HepG2 (cell line): ENCODE results near the gene MAPK4. TPM values are rescaled to one million over a fixed set of nuclear protein-coding genes. Genes with fewer than 3 reads are reported as not detected.

ENCODE experiments used
- ATAC-seq: fragments of 200-7000 bp; cut with Tn5 transposase; 3 replicates; pipeline ENCODE4 v1.9.1; 2020; ENCODE audit warnings: mild to moderate bottlenecking, moderate library complexity
- BruUV-seq: library from RNA; stranded (reverse); fragments of 400-500 nt; replicated peaks from 2 replicates; lab custom pipeline; 2021; lab: Mats Ljungman, UMichigan
- CTCF ChIA-PET: fragments of 300-600 bp; formaldehyde crosslinking; extraction: SDS; loops from one replicate; lab custom pipeline; 2021; ENCODE audit warnings: low total read pairs, inconsistent platforms, low intra/inter-chr PET ratio; lab: Yijun Ruan, JAX
- POLR2A ChIA-PET: fragments of 350-600 bp; sonication (Branson Sonifier 250); formaldehyde crosslinking; loops from one replicate; lab custom pipeline; 2020; ENCODE audit warnings: antibody characterized with exemption, inconsistent platforms; lab: Yijun Ruan, JAX
- DNase-seq: peaks from one replicate; pipeline ENCODE4 v3.0.0-alpha.2; 2015; ENCODE audit warnings: low spot score
- FAIRE-seq: peaks from 3 replicates; lab custom pipeline; 2011; peaks lifted over from hg19 to GRCh38; lab: Jason Lieb, UNC
- H2AFZ ChIP-seq: one replicate; pipeline ENCODE4 v1.6.1; 2011; ENCODE audit warnings: low read length, inconsistent platforms
- H3K27ac ChIP-seq: fragments of 300-600 bp; 3 replicates; pipeline ENCODE4 v1.8.0; 2011; ENCODE audit warnings: mixed run types, mild to moderate bottlenecking, mixed read lengths, low read length, inconsistent platforms; ENCODE audit not compliant: insufficient read depth; ENCODE audit errors: extremely low read length
- H3K27me3 ChIP-seq, 2 experiments: fragments of 200-600 bp in 1 of 2; 2 replicates in 1 of 2; 3 replicates in 1 of 2; pipeline versions ENCODE4 v1.6.0 to v1.8.0; 2011; ENCODE audit warnings: low read length in 2 of 2, mild to moderate bottlenecking in 2 of 2, moderate library complexity in 2 of 2, inconsistent platforms in 1 of 2; ENCODE audit not compliant: insufficient read depth in 2 of 2, control insufficient read depth in 1 of 2
- H3K36me3 ChIP-seq, 2 experiments: fragments of 200-600 bp in 1 of 2; replicated peaks in 1 of 2; 2 replicates in 1 of 2; 3 replicates in 1 of 2; pipeline versions ENCODE4 v1.5.1 to v1.8.0; 2011; ENCODE audit warnings: low read length in 2 of 2, inconsistent platforms in 1 of 2; ENCODE audit not compliant: insufficient read depth in 2 of 2, control insufficient read depth in 1 of 2
- H3K4me1 ChIP-seq: 2 replicates; pipeline ENCODE4 v1.5.1; 2012; ENCODE audit warnings: low read length, inconsistent platforms; ENCODE audit not compliant: insufficient read depth
- H3K4me2 ChIP-seq: 2 replicates; pipeline ENCODE4 v1.6.0; 2011; ENCODE audit warnings: low read depth, low read length, inconsistent platforms
- H3K4me3 ChIP-seq, 3 experiments: fragments of 200-600 bp in 1 of 3; sonication (generic), shearing (Covaris generic) in 1 of 3; replicated peaks in 1 of 3; 2 replicates each; pipeline ENCODE4 v1.5.1; 2011 to 2016; ENCODE audit warnings: low read length in 3 of 3, inconsistent platforms in 2 of 3, low read depth in 2 of 3, mild to moderate bottlenecking in 2 of 3, control low read depth in 1 of 3, mixed read lengths in 1 of 3; ENCODE audit not compliant: insufficient read depth in 1 of 3
- H3K79me2 ChIP-seq: one replicate; pipeline ENCODE4 v1.6.1; 2011; ENCODE audit warnings: low read length, inconsistent platforms; ENCODE audit not compliant: insufficient read depth
- H3K9ac ChIP-seq: 2 replicates; pipeline ENCODE4 v1.6.0; 2011; ENCODE audit warnings: mild to moderate bottlenecking, low read depth, low read length, inconsistent platforms; ENCODE audit not compliant: insufficient read depth
- H3K9me3 ChIP-seq: 2 replicates; pipeline ENCODE4 v1.5.1; 2012; ENCODE audit warnings: mild to moderate bottlenecking, low read length
- H4K20me1 ChIP-seq: 2 replicates; pipeline ENCODE4 v1.6.0; 2011; ENCODE audit warnings: inconsistent platforms, mild to moderate bottlenecking, low read length, moderate library complexity; ENCODE audit not compliant: insufficient read depth
- CHD2 ChIP-seq: IDR thresholded peaks from 2 replicates; pipeline ENCODE4 v1.6.1; 2011; ENCODE audit warnings: low read depth, low read length, improper control_type of control experiment
- E2F1 ChIP-seq: sonication (generic); formaldehyde crosslinking; IDR thresholded peaks from 2 replicates; pipeline ENCODE4 v1.5.0; 2020; ENCODE audit warnings: missing genetic modification reagents
- KLF11 ChIP-seq: IDR thresholded peaks from 2 replicates; pipeline ENCODE4 v1.6.1; 2016; ENCODE audit warnings: missing compliant biosample characterization
- NFIC ChIP-seq: IDR thresholded peaks from 2 replicates; pipeline ENCODE4 v1.6.1; 2012; ENCODE audit warnings: mild to moderate bottlenecking, low read length, inconsistent platforms
- SIN3A ChIP-seq: IDR thresholded peaks from 2 replicates; pipeline ENCODE4 v1.6.1; 2011; ENCODE audit warnings: low read depth, mild to moderate bottlenecking, control low read depth, low read length, borderline replicate concordance
- TFDP2 ChIP-seq: sonication (generic); formaldehyde crosslinking; IDR thresholded peaks from 2 replicates; pipeline ENCODE4 v1.4.0; 2020; ENCODE audit warnings: missing genetic modification reagents
- ZNF3 ChIP-seq: IDR thresholded peaks from 2 replicates; pipeline ENCODE4 v1.7.0; 2017; ENCODE audit warnings: inconsistent platforms
- ZNF329 ChIP-seq: sonication (generic); formaldehyde crosslinking; IDR thresholded peaks from 2 replicates; pipeline ENCODE4 v1.9.0; 2021; ENCODE audit warnings: low read depth, mild to moderate bottlenecking, missing genetic modification reagents
- ZNF616 ChIP-seq: sonication (generic); formaldehyde crosslinking; IDR thresholded peaks from 2 replicates; pipeline ENCODE4 v1.5.0; 2020; ENCODE audit warnings: low read depth, mild to moderate bottlenecking, missing genetic modification reagents
- ZNF646 ChIP-seq: sonication (generic); formaldehyde crosslinking; IDR thresholded peaks from 2 replicates; pipeline ENCODE4 v1.9.0; 2021; ENCODE audit warnings: mild to moderate bottlenecking, missing genetic modification reagents
- ZNF781 ChIP-seq: sonication (generic); formaldehyde crosslinking; IDR thresholded peaks from 2 replicates; pipeline ENCODE4 v1.5.1; 2020; ENCODE audit warnings: borderline replicate concordance, mild to moderate bottlenecking, missing genetic modification reagents; ENCODE audit errors: not compliant biosample characterization
- WGBS: methylation state at CpG from one replicate; pipeline ENCODE4 v1.1.6; 2017; ENCODE audit warnings: low lambda C conversion rate; 5-methylcytosine and 5-hydroxymethylcytosine counted together
- in situ Hi-C: cut with HindIII; loops from 2 replicates; pipeline ENCODE4 v1.10.0; 2017; ENCODE audit warnings: low pct_unique_long_range_greater_than_20kb; ENCODE audit not compliant: extremely low pct_ligation_motif_present
- intact Hi-C: fragments of 100-400 bp; cut with micrococcal nuclease; formaldehyde crosslinking; loops from one replicate; pipeline ENCODE4 v1.10.0; 2022; ENCODE audit not compliant: unreplicated experiment
- polyA plus RNA-seq, 8 experiments: library from polyadenylated mRNA; depleted of rRNA in 3 of 8; stranded (reverse) in 7 of 8; unstranded in 1 of 8; fragments of >200 nt; fragmentation: Illumina TruSeq in 4 of 8; extraction: Trizol in 4 of 8; gene quantifications; 2 replicates each; pipeline versions ENCODE4 v1.2.1 to v1.2.3, GENCODE V29; 2011 to 2016; ENCODE audit warnings: low read depth in 4 of 8, missing spikeins in 1 of 8, mixed read lengths in 1 of 8; ENCODE audit not compliant: insufficient read depth in 1 of 8
- total RNA-seq, 5 experiments: library from RNA; depleted of rRNA; stranded (reverse); fragments of >200 nt; fragmentation: Illumina TruSeq; extraction: Trizol; gene quantifications; 2 replicates each; pipeline ENCODE4 v1.2.3, GENCODE V29; 2016; ENCODE audit warnings: low read depth in 1 of 5
- TF ChIP-seq, protein P1 (sequence below): sonication (generic); IDR thresholded peaks from 2 replicates; pipeline ENCODE4 v1.6.1; 2016; ENCODE audit warnings: low read depth, borderline replicate concordance

Gene MAPK4
- total and polyA plus RNA-seq, 2 of the 13 experiments (the other 11 are each of a cell fraction or from before 2014, with no cell fraction given): not detected

DNA sequence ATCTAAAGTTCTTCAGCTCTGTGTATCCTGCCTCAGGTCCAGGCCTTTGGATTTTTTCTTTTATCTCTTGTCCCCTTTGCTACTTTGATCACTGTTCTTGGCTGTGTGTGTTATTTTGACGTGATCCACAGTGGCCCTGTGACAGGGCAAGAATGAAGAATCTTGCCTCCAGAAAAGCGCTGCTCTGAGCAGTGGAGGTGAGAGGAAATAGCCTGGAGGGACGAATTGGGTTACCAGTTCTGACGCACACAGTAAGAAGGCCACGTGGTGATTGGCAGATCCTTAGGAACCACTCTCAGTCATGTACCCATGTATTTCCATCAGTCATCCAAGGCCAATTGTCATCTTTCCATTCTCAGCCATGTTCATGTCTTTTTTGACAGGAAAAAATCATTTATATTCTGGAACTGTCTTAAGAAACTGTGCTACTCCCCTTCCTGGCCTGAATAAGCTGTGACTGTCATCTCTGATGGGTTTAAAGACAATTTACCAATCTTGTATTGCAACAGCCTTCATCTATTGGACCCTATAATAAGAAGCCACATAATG lies 47.6 kb downstream of the MAPK4 start:
- POLR2A ChIA-PET: no interaction called here
- no peak for TF ChIP-seq SIN3A
- no peak for TF ChIP-seq ZNF646 (CRISPR knock-in tag)
- TF ChIP-seq ZNF616 (CRISPR knock-in tag): no peak
- no peak for TF ChIP-seq TFDP2 (CRISPR knock-in tag)
- no peak for TF ChIP-seq E2F1 (CRISPR knock-in tag)
- TF ChIP-seq CHD2: no peak
- TF ChIP-seq KLF11 (CRISPR knock-in tag): no peak
- TF ChIP-seq ZNF781 (CRISPR knock-in tag): no peak
- TF ChIP-seq NFIC: no peak
- TF ChIP-seq, protein P1, sequence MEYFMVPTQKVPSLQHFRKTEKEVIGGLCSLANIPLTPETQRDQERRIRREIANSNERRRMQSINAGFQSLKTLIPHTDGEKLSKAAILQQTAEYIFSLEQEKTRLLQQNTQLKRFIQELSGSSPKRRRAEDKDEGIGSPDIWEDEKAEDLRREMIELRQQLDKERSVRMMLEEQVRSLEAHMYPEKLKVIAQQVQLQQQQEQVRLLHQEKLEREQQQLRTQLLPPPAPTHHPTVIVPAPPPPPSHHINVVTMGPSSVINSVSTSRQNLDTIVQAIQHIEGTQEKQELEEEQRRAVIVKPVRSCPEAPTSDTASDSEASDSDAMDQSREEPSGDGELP: no peak
- no peak for TF ChIP-seq ZNF329
- no peak for TF ChIP-seq ZNF3 (CRISPR knock-in tag)
- TF ChIP-seq, all 625 proteins: peak for 0
- H3K27me3 ChIP-seq: no peaks in the 10 kb centered on the region; a peak in 1 of 5 replicates
- H3K4me1 ChIP-seq: peaks cover 21% of the 10 kb centered on the region
- CTCF ChIA-PET: no interaction called here
- in situ Hi-C loops (no loop called here), intact Hi-C loops (no loop called here)
- H3K9me3 ChIP-seq: no peaks in the 10 kb centered on the region
- DNase-seq (no peak), FAIRE-seq (no peak), ATAC-seq (no peak)
- no peak overlapping the region for H3K9ac ChIP-seq
- H3K79me2 ChIP-seq: no peaks in the 10 kb centered on the region
- WGBS: 61% methylated on average over 5 of the region's 5 CpGs
- H3K4me2 ChIP-seq: no peak overlapping the region
- H3K4me3 ChIP-seq: no peak overlapping the region
- BruUV-seq: no TSS peak
- H4K20me1 ChIP-seq: no peaks in the 10 kb centered on the region
- H3K27ac ChIP-seq: no peak overlapping the region
- no peak overlapping the region for H2AFZ ChIP-seq
- H3K36me3 ChIP-seq: no peaks in the 10 kb centered on the region
